GM06990 (cell line): Measurements from ENCODE around the gene MISP.
"Not testable (repeated sequence)": the region's sequence is repeated elsewhere in the genome, so short reads cannot be mapped to it uniquely, and the experiment has no call there.

Source experiments
- DNase-seq: peaks from one replicate; pipeline ENCODE4 v3.0.0-alpha.2; 2011; ENCODE audit not compliant: insufficient read length; ENCODE audit errors: extremely low read depth
- H3K27me3 ChIP-seq: replicated peaks from 2 replicates; pipeline ENCODE4 v1.6.0; 2011; ENCODE audit warnings: low read length; ENCODE audit not compliant: control insufficient read depth, insufficient read depth
- H3K36me3 ChIP-seq: 2 replicates; pipeline ENCODE4 v1.5.1; 2011; ENCODE audit warnings: low read length; ENCODE audit not compliant: control insufficient read depth, insufficient read depth
- H3K4me3 ChIP-seq: replicated peaks from 2 replicates; pipeline ENCODE4 v1.5.1; 2011; ENCODE audit warnings: low read depth, mild to moderate bottlenecking, control low read depth, low read length
- TF ChIP-seq, protein P1 (sequence below): IDR thresholded peaks from 2 replicates; pipeline ENCODE4 v1.5.1; 2011; ENCODE audit warnings: low read length, control low read depth, mild to moderate bottlenecking, inconsistent platforms; ENCODE audit not compliant: insufficient read depth, poor library complexity, severe bottlenecking

MISP gene

DNA sequence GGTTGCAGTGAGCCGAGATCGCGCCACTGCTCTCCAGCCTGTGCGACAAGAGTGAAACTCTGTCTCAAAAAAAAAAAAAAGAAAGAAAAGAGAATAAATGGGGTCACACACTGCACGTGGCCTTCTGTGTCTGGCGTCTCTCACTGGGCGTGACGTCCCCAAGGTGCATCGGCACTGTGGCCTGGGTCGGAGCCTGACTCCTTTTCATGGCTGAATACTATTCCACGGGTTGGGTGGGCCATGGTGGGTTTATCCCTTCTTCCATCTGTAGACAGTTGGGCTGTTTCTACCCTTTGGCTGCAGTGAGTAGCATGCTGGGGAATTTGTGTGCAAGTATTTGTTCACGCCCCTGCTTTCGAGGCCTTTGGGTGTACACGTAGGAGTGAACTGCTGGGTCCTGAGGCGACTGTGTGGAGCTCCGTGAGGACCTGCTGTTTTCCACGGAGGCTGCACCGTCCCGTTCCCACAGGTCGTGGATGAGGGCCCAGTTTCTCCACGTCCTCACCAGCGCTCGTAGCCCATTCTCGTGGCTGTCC, 8.3 kb upstream of the MISP start:
- DNase-seq, result no peak
- TF ChIP-seq, protein P1, sequence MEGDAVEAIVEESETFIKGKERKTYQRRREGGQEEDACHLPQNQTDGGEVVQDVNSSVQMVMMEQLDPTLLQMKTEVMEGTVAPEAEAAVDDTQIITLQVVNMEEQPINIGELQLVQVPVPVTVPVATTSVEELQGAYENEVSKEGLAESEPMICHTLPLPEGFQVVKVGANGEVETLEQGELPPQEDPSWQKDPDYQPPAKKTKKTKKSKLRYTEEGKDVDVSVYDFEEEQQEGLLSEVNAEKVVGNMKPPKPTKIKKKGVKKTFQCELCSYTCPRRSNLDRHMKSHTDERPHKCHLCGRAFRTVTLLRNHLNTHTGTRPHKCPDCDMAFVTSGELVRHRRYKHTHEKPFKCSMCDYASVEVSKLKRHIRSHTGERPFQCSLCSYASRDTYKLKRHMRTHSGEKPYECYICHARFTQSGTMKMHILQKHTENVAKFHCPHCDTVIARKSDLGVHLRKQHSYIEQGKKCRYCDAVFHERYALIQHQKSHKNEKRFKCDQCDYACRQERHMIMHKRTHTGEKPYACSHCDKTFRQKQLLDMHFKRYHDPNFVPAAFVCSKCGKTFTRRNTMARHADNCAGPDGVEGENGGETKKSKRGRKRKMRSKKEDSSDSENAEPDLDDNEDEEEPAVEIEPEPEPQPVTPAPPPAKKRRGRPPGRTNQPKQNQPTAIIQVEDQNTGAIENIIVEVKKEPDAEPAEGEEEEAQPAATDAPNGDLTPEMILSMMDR, result no peak
- H3K4me3 ChIP-seq, result no peak overlapping the region
- no peaks in the 10 kb centered on the region for H3K36me3 ChIP-seq
- no peaks in the 10 kb centered on the region for H3K27me3 ChIP-seq

DNA sequence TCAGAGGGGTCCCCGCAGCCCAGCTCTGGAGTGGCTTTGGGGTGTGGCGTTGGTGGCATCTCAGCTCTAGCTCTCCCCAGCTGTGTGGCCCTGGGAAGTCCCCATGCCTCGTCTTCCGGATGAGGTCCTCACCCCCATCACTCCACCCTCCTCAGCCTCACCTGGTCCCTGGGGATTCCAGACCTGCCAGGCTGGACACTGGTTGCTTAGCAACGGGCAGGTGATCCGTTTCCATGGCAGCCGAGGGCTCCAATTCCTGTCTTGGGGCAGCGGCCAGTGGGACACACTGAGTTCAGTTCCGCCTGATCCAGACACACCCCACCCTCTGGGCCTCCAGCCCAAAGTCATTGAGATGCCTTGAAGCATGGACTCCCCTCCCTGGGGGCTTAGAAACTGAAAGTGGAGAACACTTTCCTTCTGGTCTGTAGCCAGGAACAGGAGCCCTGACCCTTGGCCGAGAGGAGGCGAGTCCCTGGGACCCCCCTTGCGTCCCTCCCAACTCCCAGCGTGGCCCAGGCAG, 7.7 kb upstream of the MISP start:
- peak; percentile 50 for DNase-seq
- no peaks in the 10 kb centered on the region for H3K36me3 ChIP-seq
- H3K27me3 ChIP-seq, result no peaks in the 10 kb centered on the region
- TF ChIP-seq, protein P1, result no peak
- H3K4me3 ChIP-seq, result no peak overlapping the region

DNA sequence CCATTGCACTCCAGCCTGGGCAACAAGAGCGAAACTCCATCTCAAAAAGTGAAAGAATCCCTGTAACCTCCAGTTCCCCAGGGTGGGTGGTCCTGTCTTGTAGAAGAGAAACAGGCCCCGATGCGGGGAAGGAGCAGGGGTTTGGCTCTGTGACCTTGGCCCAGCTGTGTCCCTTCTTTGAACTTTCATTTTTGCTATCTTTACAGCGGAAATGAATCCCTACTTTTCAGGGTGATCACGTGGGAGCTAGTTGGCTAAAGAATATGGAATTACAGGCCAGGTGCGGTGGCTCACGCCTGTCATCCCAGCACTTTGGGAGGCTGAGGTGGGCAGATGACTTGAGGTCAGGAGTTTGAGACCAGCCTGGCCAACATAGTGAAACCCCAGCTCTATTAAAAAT, 5.8 kb upstream of the MISP start:
- DNase-seq, H3K36me3 ChIP-seq: not testable (repeated sequence)

DNA sequence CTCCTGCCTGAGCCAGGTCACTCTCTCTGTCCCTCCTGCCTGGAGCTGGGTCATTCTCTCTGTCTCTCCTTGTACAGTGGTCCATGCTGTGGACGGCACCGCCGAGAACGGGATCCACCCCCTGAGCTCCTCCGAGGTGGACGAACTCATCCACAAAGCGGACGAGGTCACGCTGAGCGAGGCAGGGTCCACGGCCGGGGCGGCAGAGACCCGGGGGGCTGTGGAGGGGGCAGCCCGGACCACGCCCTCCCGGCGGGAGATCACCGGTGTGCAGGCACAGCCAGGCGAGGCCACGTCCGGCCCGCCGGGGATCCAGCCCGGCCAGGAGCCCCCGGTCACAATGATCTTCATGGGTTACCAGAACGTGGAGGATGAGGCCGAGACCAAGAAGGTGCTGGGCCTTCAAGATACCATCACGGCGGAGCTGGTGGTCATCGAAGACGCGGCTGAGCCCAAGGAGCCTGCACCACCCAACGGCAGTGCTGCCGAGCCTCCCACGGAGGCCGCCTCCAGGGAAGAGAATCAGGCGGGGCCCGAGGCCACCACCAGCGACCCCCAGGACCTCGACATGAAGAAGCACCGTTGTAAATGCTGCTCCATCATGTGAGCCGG, 4.6 kb upstream of the MISP start:
- TF ChIP-seq, protein P1, result no peak
- Histone ChIP-seq H3K4me3 (no peak overlapping the region), H3K36me3 (no peaks in the 10 kb centered on the region), H3K27me3 (no peaks in the 10 kb centered on the region)
- DNase-seq, result no peak

More for the DNA sequence above, 5.8 kb upstream of the MISP start:
- H3K27me3 ChIP-seq, H3K4me3 ChIP-seq: not testable (repeated sequence)

DNA sequence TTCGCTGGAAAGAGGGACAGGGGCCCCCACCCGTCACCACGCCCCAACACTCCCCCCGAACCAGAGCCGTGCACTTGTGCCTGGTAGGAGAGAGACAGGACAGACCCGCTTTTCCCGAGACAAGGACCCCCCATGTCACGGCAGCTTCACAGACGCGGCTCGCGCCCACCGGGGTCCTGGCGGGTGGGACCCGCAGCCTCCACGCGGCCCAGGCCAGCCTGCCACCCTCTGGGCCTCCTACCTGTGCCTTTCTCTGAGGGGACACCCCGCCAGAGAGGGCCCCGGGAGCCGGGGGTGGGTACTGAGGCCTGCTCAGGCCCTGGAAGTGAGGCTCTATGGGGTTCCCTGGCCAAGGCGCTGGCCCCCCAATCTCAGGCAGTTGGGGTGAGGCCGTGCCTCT, 4.0 kb upstream of the MISP start:
- Histone ChIP-seq H3K36me3 (no peaks in the 10 kb centered on the region), H3K4me3 (no peak overlapping the region), H3K27me3 (no peaks in the 10 kb centered on the region)
- TF ChIP-seq, protein P1, result no peak
- DNase-seq, result no peak

DNA sequence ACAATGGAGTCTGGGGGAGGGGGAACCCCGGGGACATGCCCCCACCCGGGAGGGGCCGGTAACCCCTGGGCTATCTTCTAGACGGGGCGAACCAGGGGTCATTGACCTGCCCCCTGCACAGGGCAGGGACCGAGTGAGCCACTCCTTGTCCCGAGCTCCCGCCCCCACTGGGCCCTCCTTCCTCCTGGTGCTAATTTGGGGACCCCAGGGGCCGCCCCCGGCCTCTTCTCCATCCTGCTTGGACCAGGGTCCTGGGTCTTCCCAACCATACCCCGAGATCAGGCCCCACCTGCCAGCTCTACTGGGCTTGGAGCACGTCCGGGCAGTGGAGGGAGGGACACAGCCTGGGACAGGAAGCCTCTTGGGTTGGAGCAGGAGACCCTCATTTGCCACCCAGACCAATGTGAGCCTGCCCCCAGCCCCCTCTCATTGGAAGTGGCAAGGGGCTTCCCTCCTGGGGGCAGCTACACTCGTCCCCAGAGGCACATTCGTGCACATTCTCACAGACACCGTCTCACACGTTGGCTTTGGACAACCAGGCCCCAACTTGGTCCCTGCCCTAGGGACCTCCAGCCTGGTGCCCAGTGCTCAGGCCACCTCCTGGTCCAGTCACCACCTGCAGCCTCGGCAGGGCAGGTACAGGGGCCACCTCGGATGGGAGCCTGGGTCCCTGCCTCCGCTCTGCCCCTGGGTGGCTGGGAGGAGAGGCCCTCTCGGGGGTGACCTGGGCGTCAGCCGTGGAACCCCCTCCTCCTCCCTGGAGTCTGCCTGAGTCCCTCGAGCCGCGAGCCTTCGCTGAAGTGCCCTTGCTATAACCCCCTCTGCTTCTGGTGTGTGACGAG, 3.3 kb upstream of the MISP start:
- Histone ChIP-seq H3K4me3 (no peak overlapping the region), H3K36me3 (no peaks in the 10 kb centered on the region), H3K27me3 (no peaks in the 10 kb centered on the region)
- TF ChIP-seq, protein P1, result no peak
- DNase-seq, result no peak
